NCI-H345 (cell line): ENCODE data around the gene COMMD4.
"Not testable (repeated sequence)": the region's sequence is repeated elsewhere in the genome, so short reads cannot be mapped to it uniquely, and the experiment has no call there.

Source experiments
- DNase-seq: peaks from one replicate; lab custom pipeline; 2025; lab: John Stamatoyannopoulos, UW

Gene COMMD4

DNA sequence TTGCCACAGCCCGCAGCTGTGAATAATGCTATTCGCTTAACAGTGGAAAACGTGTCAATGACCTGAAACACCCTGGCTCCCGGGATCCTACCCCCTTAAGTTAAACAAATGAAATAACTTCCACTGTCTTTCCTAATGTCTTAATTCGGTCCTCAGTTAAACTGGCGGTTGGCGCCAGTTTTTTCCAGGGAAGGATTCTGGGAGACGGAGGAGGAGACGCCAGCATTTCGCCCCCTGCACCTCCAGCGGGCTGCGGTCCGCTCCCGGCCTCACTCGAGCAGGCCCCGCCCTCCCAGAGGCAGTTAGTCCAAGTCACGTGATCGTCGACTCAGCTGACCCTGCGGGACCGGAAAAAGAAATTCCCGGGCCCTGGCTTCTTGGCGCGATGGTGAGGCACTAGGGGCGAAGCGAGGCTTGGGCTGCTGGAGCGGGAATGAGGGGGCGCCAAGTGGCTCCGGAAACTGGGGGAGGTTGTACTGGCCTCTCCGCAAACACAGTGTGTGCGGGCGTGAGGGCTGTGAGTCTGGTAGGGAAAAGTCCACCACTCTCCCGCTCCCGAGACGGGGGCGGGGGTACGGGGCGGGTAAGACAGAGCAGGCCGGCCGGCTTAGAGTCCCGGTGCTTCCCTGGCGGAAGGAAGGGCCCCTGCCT, at the start of gene COMMD4:
Gene COMMD4, plus strand, starts transcription at position 359 of the 651 bp plus-strand sequence. Its CDS starts 27 bp downstream, at position 386.
- DNase-seq: peak; percentile 95

- DNase-seq: not testable (repeated sequence)
Observed at GRCh38 chr15:75293660-75294059, 42.2 kb upstream of the COMMD4 start.

DNA sequence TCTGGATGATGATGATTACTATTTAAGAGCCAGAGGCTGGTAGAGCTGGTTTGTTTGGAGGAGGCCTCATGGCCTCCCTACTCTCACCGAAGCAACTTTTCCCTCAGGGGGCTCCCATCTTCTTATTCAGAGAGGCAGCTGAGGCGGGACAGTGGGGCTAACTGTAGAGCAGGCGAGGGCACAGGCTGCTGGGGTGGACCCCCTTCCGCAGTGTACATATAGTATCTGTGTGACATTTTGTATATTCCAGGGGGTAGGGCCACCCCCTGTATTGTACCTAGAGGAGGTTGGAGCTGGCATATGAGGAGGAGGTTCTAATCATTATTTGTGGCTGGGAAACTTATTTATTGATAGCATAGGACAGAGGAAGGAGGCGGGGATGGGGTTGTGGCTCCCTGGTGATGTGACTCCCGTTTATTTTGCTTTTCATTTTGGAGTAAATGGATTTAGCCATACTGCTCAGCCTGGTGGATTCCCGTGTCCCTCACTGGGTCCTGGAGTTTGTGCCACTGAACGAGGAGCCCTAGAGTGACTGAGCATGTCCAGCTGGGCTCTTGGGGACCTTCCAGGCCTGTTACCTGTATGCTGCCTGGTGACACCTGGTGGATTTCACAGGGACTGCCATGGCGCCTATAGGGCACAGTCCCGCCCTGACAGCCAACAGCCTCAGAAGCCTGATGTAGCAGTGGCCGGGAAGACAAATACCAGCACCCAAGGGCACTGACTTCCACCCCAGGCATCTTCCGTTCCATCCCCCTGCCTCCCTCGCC, 37.1 kb upstream of the COMMD4 start:
- not testable (repeated sequence) for DNase-seq

DNA sequence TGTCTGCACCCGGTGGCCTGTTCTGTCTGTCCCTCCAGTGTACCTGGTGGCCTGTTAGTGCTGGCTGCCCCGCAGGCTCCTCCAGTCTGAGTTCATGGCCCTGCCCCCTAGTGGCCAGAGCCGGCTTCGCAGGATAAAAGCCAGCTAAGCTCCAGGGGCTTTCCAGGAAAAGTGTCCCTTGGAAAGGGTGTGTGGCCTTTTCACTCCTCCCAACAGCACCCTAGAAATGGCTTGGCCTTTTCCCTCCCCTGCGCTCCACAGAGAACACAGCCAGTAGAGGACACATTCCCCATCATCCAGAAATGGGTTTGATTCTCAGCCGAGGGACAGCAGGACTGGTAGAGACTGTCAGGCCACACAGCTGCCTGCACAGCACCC, 36.6 kb upstream of the COMMD4 start:
- not testable (repeated sequence) for DNase-seq

DNA sequence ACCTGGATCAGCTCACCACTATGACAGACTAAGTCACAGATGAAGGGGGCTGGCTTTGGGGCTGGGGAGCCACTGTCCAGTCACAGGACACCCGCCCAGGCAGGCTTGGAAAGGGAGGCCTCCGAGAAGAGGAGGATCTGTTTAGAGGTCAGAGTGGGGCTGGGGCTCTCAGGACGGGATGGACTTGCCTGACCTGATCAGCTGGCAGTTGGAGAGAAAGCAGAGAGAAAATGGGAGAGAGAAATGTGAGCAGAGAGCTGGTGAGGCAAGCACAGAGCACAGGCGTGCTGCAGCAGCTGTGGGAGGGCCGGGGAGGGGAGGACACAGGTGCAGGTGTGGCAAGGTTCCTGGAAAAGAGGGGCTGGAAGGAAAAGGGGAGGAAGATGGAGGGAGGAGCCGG, 35.8 kb upstream of the COMMD4 start:
- not testable (repeated sequence) for DNase-seq

GRCh38 chr15:75302318-75302717, 33.5 kb upstream of the COMMD4 start:
- DNase-seq: no peak

- not testable (repeated sequence) for DNase-seq
Observed at GRCh38 chr15:75302753-75303152, 33.1 kb upstream of the COMMD4 start.

DNA sequence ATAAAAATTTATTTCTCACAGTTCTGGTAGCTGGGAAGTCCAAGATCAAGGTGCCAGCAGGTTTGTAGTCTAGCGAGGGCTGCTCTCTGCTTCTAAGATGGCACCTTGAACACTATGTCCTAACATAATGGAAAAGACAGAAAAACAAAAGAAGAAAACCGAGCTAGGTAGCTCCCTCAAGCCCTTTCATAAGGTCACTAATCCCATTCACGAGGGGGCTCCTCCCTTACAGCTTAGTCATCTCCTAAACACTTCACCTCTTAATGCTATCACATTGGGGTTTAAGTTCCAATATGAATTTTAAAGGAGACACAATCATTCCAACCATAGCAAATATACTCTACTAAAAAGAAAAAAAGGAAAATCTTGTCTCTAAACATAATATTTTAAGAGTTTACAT, 29.7 kb upstream of the COMMD4 start:
- DNase-seq: no peak

DNA sequence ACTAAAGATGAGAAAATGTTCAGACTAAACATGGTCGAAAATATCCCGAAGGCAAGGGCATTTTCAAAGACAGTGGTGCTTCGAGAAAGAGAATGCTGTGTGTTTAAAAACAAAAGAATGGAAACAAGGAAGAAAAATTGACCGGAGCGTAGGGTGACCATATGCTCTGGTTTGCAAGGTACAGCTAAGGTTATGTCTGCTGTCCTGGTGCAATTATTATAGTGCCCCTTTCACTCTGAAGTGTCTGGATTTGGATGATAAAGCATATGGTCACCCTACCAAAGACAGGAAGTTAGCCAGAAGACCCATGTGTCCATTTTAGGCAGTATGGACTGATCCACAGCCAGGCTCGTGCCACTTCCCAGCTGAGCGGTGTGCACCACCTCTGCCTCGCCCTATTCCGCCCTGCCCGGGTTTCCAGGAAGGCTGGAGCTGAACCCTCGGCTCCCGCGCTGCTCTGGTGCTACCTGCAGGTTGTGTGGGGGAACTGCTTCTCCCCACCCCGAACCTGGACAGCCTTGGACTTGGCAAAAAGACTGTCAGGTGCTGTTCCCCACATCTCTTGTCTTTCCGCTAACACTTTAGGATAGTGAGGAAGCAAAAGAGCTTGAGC, 28.0 kb upstream of the COMMD4 start:
- DNase-seq: peak; percentile 11

DNA sequence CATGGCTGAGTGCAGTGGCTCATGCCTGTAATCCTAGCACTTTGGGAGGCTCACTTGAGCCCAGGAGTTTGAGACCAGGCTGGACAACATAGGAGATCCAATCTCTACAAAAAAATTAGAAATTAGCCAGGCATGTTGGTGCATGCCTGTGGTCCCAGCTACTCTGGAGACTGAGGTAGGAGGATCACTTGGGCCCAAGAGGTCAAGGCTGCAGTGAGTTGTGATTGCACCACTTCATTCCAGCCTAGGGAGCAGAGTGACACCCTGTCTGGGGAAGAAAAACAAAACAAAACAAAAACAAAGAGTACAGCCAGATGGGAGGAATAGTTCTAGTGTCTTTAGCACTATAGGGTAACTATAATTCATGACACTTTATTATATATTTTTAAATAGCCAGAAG, 26.2 kb upstream of the COMMD4 start:
- no peak for DNase-seq

DNA sequence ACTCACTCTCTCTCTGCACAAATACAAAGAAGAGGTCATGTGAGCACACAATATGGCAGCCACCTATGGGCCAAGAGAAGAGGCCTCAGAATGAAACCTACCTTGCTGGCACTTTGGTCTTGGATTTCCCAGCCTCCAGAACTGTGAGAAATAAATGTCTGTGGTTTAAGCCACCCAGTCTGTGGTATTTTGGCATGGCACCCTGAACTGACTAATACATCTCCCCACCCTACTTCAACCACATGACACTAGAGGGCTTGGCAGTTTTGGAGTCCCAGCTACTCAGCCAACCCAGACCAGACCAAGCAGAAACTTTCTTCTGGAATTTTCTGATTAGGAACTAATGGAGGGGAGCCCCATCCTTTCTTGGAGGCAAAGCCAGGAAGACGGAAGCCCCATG, 23.3 kb upstream of the COMMD4 start:
- DNase-seq: not testable (repeated sequence)

- DNase-seq: no peak
Observed at GRCh38 chr15:75313116-75313845, 22.6 kb upstream of the COMMD4 start.

DNA sequence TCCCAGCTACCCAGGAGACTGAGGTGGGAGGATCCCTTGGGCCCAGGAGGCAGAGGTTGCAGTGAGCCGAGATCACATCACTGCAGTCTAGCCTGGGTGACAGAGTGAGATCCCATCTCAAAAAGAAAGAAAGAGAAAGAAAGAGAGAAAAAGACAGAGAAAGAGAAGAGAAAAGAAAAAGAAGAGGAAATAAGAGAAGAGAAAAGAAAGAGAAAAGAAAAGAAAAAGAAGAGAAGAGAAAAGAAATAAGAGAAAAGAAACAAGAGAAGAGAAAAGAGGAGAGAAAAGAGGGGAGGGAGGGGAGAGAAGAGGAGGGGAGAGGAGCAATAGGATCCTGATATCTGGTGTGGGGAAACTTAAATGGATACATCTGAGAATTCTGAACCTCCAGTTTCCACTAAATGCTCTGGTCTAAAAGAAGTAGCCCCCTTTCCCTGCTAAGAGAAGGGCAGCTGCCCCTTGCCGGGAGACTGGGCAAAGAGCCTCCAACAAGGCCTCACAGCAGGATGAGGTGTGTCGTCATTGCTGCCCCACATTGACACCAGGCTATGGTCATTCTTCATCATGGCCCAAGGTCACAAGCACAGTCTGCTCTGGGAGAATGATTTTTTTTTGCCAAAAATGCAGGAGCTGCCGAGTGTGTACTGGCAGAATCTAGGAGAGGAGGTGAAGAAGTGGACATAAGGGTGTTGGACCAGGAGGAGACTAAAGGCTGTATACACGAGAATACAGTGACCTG, 21.1 kb upstream of the COMMD4 start:
- no peak for DNase-seq

DNA sequence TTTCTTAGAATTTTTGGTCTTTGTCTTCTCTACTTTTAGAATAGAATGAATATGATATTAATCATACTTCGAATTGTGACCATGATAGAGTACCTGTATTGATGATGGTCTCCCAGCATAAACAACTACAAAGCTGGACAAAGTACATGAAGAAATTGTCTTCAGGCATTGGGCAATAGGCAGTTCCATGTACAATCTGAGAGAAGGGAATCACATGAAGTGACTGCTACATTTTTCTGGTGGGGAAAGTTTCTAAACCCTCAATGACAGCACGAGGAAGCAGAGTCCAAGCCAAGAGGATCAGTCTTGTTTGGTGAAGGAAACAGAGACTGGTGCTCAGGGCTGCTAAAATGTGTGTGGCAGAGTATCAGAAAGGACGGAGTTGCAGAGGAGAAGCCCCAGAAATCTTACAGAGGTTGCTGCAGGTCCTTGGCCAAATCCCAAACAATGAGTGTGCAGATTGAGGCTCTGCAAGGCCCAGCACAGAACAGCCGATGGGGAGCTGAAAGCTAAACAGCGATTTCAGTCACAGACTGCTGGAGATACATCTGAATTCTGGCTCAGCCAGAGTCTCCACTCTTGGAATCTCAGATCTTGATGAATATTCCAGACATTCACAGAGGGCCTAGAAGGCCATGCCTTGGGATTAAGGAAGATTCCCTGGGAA, 16.5 kb upstream of the COMMD4 start:
- DNase-seq: not testable (repeated sequence)

- no peak for DNase-seq
Observed at GRCh38 chr15:75321711-75322110, 14.2 kb upstream of the COMMD4 start.

- no peak for DNase-seq
Observed at GRCh38 chr15:75325922-75326321, 9.9 kb upstream of the COMMD4 start.

GRCh38 chr15:75327005-75327404, 8.9 kb upstream of the COMMD4 start:
- no peak for DNase-seq

- DNase-seq: no peak
Observed at GRCh38 chr15:75327491-75327890, 8.4 kb upstream of the COMMD4 start.

DNA sequence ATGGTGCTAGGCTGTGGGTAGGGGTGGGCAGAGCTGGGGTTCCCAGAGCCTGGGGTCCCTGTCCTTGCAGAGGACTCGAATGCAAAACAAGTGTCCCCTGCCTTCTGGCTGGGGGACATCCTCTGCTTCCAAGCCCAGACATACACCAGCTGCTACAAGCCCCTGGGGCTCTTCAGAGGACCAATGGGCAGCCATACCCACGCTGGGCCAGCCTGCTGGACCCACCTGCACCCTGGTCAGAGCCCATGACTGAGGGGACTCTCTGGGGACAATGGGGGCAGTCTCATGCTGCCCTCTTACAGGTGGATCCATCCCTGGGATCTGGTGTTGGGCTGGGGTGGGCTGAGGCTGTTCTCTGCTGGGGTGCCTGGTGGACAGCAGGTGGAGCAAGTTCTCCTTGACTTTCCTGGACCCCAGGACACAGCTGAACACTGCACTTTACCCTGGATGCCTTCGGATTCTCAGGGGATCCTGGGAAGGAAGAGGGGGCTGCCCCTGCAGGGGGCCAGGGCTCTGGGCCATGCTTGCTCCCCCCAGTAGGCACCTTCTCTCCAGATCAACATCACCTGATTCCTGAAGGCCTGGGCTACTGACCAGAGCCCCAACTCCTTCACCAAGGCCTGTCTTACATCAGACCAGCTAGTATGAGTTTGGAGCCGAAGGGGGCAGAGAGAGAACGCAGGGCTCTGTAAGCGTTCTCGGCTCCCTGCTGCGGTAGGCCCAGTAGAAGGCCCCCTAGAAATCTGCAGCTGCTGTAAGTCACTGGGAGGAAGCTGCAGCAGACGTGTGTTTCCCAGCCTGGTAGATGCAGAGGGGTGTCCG, 7.2 kb upstream of the COMMD4 start:
- DNase-seq: no peak

- DNase-seq: no peak
Observed at GRCh38 chr15:75329571-75329970, 6.3 kb upstream of the COMMD4 start.
